Eye (tissue), 1 donor: ENCODE results near the gene FMN2.
"Not testable (repeated sequence)": the region's sequence is repeated elsewhere in the genome, so short reads cannot be mapped to it uniquely, and the experiment has no call there.

ENCODE experiments used
- DNase-seq: peaks from one replicate; pipeline ENCODE4 v3.0.0-alpha.2; 2015

Gene FMN2

DNA sequence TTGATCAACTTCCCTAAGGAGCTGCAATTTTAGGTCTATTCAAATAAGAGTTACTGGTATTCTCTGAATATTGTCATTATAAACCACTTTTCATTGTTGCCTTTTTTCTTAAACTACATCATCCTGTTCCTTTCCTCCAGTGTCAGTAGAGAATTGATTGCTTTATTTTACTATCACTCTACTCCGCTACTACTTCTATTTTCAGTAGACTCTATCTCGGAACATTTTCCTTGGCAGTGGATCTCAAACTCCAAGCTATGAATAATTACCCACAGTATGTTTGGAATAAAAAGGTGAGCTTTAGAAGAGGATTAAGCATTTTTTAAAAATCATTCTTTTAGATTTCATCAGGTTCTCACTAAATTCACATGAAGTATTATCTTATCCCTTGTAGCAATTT lies 295.4 kb downstream of the FMN2 start:
- DNase-seq: no peak

DNA sequence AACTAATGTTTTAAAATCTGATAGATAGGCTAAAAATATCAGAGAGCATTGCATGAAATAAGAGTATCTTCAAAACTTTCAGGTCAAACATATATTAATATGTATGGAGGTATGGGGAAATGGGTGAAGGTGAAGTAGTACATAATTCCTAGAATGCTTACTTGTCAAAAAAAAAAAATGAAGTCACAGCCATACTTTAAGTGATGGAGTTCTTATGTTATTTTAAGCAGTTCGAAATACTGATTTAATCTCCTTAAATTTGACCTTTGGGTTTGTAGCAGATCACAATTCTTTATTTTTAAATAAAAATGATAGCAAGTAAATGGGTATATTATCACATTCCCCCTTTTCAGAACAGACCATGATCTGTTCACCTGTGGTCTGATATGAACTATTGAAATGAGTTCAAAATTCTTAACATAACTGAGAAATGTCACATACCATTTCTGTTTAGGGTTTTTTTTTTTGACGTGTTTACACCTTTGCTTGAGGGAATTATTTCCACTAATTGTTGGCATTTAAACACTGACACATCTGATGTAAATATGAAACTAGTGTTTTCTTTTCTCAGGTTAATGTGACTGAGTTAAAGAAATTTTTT lies 300.1 kb downstream of the FMN2 start:
- DNase-seq: no peak

DNA sequence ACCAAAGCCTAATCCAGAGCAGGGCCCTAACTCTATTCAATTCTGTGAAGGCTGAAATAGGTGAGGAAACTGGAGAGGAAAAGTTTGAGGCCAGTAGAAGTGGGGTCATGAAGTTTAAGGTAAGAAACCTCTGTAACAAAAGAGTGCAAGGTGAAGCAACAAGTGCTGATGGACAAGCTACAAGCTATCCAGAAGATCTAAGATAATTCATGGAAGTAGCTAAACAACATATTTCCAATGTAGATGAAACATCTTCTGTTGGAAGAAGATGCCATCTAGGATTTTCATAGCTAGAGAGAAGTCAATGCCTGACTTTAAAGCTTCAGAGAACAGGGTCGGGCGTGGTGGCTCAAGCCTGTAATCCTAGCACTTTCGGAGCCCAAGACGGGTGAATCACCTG lies 302.7 kb downstream of the FMN2 start:
- no peak for DNase-seq

DNA sequence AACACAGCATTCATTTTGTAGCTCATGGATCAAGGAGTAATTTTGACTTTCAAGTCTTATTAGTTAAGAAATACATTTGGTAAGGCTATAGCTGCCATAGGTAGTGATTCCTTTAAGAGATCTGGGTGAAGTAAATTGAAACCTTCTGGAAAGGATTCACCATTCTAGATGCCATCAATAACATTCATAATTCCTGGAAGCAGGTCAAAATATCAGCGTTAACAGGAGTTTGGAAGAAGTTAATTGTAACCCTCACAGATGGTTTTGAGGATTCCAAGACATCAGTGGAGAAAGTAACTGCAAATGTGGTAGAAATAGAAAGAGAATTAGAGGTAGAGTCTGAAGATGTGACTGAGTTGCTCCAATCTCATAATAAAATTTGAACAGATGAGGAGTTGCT lies 303.7 kb downstream of the FMN2 start:
- no peak for DNase-seq

DNA sequence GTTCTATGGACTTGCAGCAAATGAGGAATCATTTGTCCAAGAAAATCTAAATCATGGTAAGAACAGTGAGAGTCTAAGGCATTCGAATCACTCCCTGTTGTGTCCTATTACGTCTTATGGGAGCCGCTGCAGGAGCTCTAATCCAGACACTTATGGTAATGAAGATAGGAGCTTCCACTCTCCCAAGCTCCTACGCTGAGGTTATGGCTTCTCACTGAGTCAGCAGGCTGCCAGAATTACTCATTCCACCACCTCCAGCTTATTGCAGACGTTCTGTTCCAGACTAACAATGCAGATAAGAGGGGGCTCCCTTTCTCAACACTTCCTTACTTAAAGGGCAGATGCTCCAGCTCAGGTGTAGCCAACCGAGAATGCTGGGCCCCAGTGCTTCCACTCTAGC lies 307.7 kb downstream of the FMN2 start:
- no peak for DNase-seq

DNA sequence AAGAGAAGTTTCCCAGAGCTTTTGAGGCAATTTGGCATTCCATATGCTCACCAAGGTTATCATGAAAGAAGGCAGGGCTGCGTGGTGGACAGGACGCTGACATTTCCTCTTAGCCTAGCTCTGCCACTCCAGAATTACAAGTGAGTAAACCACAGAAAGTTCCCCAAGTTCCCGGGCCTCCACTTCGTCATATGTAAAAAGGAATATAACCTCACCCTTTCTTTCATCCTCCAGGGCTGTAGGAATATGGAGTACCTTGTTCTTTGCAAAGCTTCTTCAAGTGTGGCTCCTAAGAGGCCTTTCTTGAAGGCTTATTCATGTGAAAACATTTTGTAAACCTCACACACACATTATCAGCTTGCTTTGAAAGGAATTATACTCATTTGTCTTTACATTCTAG lies 310.0 kb downstream of the FMN2 start:
- peak; percentile 21 for DNase-seq

DNA sequence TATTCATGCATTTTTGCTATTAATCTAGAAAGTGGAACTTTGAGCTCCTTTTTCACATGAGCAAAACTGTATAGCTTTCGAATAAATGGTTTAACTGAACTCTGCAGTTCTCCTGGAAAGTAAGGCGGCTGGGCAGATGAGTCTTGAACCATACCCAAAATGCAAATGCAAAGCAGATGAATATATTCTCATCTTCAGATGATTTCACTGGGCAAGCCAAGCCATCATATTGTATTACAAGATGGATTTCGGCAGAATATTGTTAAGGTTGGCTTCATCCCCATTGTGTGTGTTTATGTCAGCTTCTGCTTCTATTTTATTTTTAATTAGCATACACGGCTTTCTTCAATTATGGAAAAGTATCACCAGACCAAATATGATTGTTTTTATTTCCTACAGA lies 310.6 kb downstream of the FMN2 start:
- peak; percentile 64 for DNase-seq

DNA sequence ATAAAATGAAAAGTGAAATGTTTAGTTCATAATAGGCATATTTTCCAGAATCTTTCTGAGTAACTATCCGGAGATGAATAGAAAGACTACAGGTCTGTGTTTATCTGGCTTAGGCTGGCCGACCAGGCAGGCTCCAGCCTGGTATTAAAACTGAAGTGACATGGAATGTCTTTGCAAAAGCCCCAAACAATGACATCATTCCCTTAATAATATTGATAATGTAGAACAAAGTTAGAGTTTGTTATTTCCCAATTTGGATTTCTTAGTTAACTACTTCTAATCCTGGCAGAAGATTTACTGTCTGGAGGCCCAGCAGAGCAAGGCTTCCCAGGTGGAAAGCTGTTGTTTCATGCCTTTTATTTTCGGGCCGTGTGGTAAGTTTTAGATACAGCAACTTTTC lies 312.6 kb downstream of the FMN2 start:
- DNase-seq: no peak

DNA sequence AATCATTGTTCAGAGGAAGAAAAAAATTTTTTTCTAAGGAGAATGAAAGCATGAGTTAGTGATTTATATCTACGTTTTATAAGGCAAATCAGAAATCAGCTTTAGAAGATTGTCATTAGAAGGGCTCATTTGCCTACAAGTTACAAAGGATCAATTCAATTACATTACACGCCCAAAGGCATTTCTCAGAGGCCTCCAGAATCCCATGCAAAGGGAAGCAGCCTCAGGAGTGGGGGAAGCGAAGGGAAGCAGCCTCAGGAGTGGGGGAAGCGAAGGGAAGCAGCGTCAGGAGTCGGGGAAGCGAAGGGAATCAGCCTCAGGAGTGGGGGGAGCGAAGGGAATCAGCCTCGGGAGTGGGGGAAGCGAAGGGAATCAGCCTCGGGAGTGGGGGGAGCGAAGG lies 314.1 kb downstream of the FMN2 start:
- no peak for DNase-seq

DNA sequence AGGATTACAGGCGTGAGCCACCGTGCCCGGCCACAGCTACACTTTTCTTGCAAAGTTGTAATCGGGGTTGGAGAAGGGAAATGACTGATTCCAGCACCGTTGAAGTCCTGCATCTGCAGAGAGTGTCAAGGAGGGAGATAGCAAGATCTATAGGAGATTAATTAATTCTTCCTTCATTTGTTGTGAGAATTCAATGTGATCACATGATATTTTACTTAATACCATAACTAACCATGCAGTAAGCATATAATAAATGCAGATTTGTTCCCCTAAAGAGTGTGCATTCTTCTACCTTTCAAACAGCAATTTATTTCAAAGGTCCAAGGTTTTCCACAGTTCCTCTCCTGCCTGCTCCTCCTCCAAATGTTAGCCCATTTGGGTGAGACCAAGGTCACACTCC lies 315.7 kb downstream of the FMN2 start:
- DNase-seq: no peak

DNA sequence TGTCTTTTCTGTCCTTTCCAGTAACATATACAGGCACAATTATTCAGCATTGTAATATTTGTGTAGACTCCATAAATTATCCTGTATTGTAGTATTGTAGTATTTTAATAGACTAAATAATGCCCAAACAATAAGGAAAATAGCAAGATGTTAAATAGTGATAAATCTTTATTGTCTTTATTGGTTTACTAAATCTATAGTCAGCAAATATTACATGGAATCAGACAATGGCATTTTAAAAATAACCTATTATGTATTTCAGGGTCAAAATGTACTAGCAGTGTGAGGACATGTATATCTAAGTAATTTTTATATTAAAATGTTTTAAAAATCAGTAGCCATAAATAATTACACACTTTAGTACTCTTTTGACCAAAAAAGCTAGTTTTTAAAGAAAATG lies 317.9 kb downstream of the FMN2 start:
- no peak for DNase-seq

DNA sequence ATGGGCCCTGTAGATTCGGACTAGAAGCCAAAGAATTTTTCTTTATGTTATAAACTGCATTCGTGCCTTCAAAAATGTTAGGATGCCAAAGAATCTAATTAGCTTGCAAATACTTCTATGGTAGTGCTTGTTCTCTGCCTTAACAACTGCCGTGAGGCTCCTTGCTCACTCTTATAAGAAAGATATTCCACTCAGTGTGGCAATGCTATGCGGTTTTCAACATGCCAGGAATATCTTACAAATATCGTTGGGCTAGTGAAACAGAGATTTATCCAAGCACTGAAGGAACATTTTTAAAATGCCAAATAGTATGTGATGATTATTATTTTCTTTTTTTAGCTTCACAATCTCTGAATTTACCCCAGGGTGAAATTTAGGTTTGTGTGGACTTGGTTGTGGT lies 322.0 kb downstream of the FMN2 start:
- no peak for DNase-seq

DNA sequence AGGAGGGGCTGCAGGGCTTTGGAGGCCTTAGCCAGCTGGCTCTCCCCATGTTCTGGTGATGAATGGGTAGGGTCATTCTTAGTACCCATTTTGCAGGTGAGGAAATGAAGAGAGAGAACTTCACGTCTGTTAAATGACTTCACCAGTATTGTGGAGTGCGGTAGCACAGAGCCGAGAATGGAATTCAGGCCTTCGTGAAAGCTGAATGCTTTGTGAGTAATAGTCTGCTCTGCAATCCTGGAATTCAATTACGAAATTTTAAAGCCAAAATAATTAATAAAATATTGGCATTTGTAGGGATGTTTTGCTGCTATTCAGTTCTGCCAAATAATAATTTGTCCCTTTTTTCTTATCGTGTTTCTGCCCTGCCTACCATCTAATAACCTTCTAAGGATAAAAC lies 322.6 kb downstream of the FMN2 start:
- DNase-seq: no peak

DNA sequence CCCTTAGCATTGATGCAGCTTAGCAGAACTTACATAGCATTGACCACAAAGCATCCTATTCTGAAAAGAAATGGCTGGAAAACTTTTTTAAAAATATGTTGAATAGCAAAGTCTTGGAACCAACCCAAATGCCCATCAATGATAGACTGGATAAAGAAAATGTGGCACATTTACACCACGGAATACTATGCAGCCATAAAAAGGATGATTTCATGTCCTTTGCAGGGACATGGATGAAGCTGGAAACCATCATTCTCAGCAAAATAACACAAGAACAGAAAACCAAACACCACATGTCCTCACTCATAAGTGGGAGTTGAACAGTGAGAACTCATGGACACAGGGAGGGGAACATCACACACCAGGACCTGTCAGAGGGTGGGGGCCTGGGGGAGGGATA lies 323.3 kb downstream of the FMN2 start:
- DNase-seq: not testable (repeated sequence)

DNA sequence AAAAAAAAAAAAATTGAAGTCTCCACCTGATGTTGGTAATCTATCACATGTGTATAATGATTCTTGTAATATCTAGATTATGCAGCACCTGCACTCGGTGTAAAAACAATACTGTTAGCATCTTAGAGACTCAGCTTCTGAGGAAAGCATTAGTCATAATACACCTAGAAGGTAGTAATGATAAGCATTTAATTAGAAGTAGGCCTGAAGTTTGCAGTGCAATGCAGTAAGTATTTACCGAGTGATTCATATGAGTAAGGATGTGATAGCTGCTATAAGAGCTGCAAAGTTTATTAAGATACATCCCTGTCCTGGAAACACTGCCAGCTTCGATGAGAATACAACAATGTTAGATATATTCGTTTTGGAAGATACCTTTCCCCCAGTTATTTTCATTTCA lies 323.8 kb downstream of the FMN2 start:
- DNase-seq: no peak

DNA sequence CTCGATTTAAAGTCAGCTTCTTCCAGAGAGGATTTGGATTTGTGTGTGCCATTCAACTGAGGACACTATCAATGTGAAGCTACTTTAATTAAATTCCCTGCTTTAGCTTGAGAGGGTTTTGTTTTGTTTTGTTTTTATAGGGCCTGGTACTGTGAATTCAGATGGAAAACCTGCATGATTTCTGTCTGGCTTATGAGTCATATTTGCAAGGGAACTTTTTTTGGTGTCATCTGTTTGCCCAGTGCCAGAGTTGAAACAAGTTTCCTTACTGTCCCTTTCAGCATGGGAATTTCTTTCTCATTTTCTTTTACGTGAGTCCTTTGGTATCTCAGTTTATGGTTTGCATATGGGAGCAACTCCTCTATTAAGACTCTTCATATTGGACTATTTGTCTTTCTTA lies 325.6 kb downstream of the FMN2 start:
- no peak for DNase-seq

DNA sequence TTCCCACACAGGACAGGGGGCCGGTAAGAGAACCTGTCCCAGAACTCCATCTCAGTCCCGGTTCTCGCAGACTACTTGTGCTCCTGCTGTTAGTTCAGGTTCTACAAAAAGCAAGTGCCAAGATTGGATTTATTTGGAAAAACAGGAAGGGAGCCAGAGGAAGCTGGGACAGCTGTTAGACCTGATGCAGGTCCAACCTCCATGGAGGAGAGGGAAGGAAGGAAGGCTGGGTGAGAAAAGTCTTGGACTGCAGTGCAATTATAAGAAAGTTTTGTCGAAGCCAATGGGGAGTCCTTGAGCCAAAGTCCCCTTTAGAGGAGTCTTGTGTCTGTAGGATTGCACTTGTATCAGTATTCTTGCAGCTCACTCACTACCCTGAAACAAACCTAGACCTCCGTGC lies 329.1 kb downstream of the FMN2 start:
- no peak for DNase-seq

DNA sequence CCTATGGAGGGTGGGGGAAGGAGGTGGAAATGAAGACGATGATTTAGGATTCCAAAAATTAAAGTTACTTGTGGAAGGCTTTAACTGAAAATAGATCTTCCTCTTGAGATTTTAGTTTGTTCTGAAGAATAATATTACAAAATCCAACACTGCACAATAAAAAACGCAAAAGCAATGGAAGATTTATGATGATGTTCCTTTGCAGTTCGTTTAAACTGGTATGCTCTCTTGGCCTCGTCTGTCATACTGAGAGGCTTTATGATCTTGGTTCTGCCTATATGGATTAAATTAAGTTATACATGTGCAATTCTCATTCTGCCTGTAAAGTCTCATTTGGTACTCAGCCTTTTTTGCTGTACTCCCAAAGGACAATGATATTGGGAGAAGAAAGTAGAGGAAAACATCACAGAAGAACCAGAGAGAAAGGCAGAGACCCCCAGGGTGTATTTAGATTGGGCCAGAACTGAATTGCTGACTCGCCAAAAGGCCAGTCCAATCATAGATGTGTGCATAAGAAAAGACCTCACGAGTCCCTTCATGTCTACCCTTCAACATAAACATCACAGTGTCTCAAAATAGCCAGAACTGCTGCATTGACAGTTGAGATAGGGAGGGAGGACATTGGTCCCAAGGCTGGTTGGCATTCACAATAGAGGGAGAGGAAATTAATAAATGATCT lies 331.7 kb downstream of the FMN2 start:
- no peak for DNase-seq

DNA sequence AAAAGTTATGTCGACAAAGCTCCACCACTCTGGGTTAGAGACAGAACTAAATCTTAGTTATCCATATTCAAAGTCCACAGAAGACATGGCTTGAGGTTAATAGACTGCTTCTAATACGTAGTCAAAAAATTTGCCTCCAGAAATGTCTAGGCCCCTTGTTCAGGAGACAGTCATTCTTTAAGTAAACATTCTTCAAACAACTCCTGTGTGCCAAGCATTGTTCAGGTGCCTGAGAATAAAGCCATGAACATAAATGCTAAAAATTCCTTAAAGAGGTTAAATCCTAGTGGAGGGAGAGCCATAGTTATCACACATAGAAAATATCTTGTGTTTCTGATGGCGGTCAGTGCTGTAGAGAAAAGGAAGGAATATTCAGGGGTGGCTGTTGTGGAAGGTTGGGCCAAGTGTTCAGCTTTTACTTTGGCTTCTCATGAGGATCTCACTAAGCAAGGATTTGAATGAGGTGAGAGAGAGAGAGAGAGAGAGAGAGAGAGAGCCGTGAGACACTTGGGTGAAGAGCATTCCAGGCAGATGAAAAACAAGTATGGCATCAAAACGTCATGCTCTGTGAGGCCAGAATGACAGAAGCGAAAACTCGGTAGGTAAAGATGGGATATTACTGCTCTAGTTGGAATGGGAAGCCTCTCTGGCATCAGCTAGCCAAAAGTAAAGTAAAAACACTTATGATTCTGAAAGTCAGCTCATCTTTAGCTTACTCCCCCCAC lies 333.2 kb downstream of the FMN2 start:
- no peak for DNase-seq

DNA sequence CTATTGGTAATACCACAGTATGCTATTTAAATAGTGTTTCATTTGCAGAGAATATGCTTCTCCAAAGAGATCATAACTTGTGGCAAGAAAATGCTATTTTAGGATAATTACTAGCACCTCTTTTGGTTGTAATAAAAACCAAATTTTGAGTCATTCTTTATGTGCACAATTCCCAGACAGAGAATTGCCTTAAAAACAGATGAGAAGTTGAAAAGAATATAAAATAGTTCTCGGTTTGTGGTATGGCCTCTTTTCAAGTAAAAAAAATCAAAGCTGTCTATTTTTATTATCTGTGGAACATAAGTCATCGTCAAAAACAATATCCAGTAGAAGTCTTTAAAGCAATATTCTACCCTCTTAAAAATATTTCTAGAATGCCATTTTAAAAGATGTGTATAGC lies 334.4 kb downstream of the FMN2 start:
- no peak for DNase-seq

DNA sequence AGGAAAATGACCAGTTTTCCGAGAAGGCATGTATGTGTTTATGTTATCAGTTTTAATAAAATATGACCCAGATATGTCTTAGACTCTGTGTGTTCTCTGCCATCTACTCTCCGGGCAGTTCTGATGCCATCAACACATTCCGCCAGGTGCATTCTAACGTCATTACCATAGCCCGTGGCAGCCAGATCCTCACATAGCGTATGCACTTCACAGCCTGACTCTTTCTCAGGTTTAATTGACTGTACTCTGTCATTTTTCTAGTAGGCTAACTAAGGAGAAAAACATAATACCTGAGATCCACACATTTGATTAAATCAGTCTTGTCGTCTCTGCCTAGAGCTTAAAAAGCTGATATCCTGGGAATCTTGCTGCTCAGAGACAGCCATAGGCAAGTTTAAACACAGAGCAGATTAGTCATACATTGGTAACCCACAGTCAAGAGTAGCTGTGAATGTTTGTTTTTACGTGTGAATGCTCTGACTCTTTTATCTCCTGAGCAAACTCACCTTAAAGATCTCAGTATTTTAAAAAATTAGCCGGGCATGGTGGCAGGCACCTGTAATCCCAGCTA lies 344.4 kb downstream of the FMN2 start:
- no peak for DNase-seq

DNA sequence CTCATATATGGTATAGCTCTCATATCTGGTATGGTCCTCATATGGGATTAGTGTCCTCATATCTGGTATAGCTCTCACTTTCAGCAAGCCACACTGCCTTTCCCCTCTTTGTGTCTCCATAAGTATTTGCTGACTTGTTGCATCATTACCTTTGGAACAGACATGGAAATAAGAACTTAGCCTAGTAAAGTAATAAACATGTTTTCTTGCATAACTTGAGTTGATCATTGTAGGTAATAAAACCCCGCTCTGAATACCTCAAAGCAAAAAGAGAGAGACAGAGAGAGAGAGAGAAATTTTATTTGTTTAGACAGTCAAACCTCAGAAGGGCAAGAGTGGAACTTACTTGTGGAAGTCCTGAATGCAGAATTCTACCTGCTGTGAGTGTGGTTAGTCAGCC lies 350.0 kb downstream of the FMN2 start:
- DNase-seq: no peak

DNA sequence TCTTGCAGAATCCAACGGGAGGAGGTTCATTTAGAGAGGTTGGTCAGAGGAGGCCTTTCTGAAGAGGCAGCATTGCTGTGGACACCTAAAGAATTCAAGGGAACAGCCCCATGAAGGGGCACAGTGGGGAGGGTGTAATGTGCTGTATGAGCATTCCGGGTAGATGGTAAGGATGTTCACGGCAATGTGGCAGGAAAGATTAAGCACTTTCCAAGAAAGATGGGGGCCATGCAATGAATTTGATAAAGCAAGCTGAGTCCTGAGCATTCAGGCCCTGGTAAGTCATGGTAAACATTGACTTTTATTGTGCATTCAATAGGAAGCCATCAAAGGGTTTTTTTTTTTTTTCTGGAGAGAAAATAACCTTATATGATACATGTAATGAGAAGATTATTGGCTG lies 353.7 kb downstream of the FMN2 start:
- no peak for DNase-seq

DNA sequence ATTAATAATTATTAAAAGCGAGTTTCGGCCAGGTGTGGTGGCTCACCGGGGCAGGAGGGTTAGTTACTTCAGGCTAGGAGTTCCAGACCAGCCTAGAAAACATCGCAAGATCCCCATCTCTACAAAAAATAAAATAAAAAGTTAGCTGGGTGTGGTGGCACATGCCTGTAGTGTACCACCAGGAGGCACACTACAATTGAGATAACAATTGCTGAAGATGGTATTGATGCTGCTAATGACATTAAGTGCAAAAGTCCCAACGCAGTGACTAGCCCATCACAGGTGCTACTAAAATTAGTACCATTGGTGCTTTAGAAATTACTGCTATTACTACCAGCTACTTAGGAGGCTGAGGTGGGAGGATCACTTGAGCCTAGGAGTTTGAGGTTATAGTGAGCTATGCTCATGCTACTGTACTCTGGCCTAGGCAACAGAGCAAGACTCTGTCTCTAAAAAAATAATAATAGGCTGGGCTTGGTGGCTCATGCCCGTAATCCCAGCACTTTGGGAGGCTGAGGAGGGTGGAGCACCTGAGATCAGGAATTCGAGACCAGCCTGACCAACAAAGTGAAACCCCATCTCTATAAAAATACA lies 363.6 kb downstream of the FMN2 start:
- DNase-seq: no peak
